DOHH2 (cell line): Measurements from ENCODE around the gene HDAC4.

Experiments
- H3F3A ChIP-seq: fragments of 200-600 bp; sonication (generic), shearing (Covaris generic); 2 replicates; pipeline ENCODE4 v1.6.0; 2016; ENCODE audit warnings: antibody characterized with exemption, mild to moderate bottlenecking; ENCODE audit not compliant: control insufficient read depth, insufficient read depth
- H3K27ac ChIP-seq: fragments of 200-600 bp; sonication (generic); 2 replicates; pipeline ENCODE4 v1.5.1; 2014; ENCODE audit warnings: low read depth, mild to moderate bottlenecking, low read length, moderate library complexity
- H3K27me3 ChIP-seq: fragments of 200-600 bp; sonication (generic); 2 replicates; pipeline ENCODE4 v1.6.1; 2014; ENCODE audit warnings: mild to moderate bottlenecking, low read length, mixed read lengths; ENCODE audit not compliant: control insufficient read depth
- H3K36me3 ChIP-seq: fragments of 200-600 bp; sonication (generic); 2 replicates; pipeline ENCODE4 v1.6.1; 2014; ENCODE audit warnings: mild to moderate bottlenecking, low read length, moderate library complexity, mixed read lengths; ENCODE audit not compliant: control insufficient read depth
- H3K4me1 ChIP-seq: fragments of 200-600 bp; sonication (generic); 2 replicates; pipeline ENCODE4 v1.6.1; 2014; ENCODE audit warnings: mild to moderate bottlenecking, low read length, mixed read lengths; ENCODE audit not compliant: control insufficient read depth
- H3K4me2 ChIP-seq: fragments of 200-600 bp; sonication (generic); 2 replicates; pipeline ENCODE4 v1.6.0; 2014; ENCODE audit warnings: mild to moderate bottlenecking, low read length, moderate library complexity
- H3K4me3 ChIP-seq: fragments of 200-600 bp; sonication (generic); 2 replicates; pipeline ENCODE4 v1.5.1; 2014; ENCODE audit warnings: mild to moderate bottlenecking, low read length, mixed read lengths
- H3K79me2 ChIP-seq: fragments of 200-600 bp; sonication (generic); 2 replicates; pipeline ENCODE4 v1.6.1; 2014; ENCODE audit warnings: mild to moderate bottlenecking, low read length, mixed read lengths; ENCODE audit not compliant: control insufficient read depth
- H3K9me2 ChIP-seq: fragments of 200-600 bp; sonication (generic); replicated peaks from 2 replicates; pipeline ENCODE4 v1.6.1; 2014; ENCODE audit warnings: mild to moderate bottlenecking, low read length, mixed read lengths; ENCODE audit not compliant: control insufficient read depth
- H3K9me3 ChIP-seq: fragments of 200-600 bp; sonication (generic); 2 replicates; pipeline ENCODE4 v1.6.1; 2014; ENCODE audit warnings: antibody characterized with exemption, low read length, mixed read lengths; ENCODE audit not compliant: control insufficient read depth, insufficient read depth
- H4K20me1 ChIP-seq: fragments of 200-600 bp; sonication (generic); 2 replicates; pipeline ENCODE4 v1.6.0; 2014; ENCODE audit warnings: low read depth, mild to moderate bottlenecking, antibody characterized with exemption, low read length, moderate library complexity; ENCODE audit not compliant: control insufficient read depth, insufficient read depth
- CTCF ChIP-seq: fragments of 200-600 bp; sonication (generic); IDR thresholded peaks from one replicate; pipeline ENCODE4 v1.5.1; 2014; ENCODE audit warnings: antibody characterized with exemption, mild to moderate bottlenecking, low read depth, low read length; ENCODE audit not compliant: poor library complexity, severe bottlenecking
- EZH2phosphoT487 ChIP-seq: fragments of 200-600 bp; sonication (generic); IDR thresholded peaks from 2 replicates; pipeline ENCODE4 v1.6.1; 2017; ENCODE audit warnings: borderline replicate concordance, mild to moderate bottlenecking, antibody characterized with exemption, low read length, moderate library complexity, mixed read lengths

The HDAC4 gene

GRCh38 chr2:239132156-239132709, 268.6 kb downstream of the HDAC4 start:
- Histone ChIP-seq H3K4me2 (no peak overlapping the region), H3K36me3 (no peaks in the 10 kb centered on the region), H3K9me3 (no peaks in the 10 kb centered on the region), H4K20me1 (no peaks in the 10 kb centered on the region), H3K27ac (no peak overlapping the region), H3K9me2 (no peaks in the 10 kb centered on the region), H3F3A (no peaks in the 10 kb centered on the region), H3K27me3 (no peaks in the 10 kb centered on the region), H3K4me3 (no peak overlapping the region), H3K4me1 (no peaks in the 10 kb centered on the region), H3K79me2 (no peaks in the 10 kb centered on the region)
- TF ChIP-seq CTCF, result no peak
- TF ChIP-seq EZH2phosphoT487, result no peak

- Histone ChIP-seq H4K20me1 (no peaks in the 10 kb centered on the region), H3K36me3 (no peaks in the 10 kb centered on the region), H3F3A (no peaks in the 10 kb centered on the region), H3K9me2 (no peaks in the 10 kb centered on the region), H3K4me2 (no peak overlapping the region), H3K9me3 (no peaks in the 10 kb centered on the region), H3K27ac (no peak overlapping the region), H3K4me3 (no peak overlapping the region), H3K27me3 (no peaks in the 10 kb centered on the region), H3K4me1 (no peaks in the 10 kb centered on the region), H3K79me2 (no peaks in the 10 kb centered on the region)
- TF ChIP-seq CTCF, result no peak
- no peak for TF ChIP-seq EZH2phosphoT487
These were observed 269.3 kb downstream of the HDAC4 start for GRCh38 chr2:239131521-239131920.

- TF ChIP-seq CTCF, result no peak
- Histone ChIP-seq H3K27ac (no peak overlapping the region), H3F3A (no peaks in the 10 kb centered on the region), H3K9me2 (no peaks in the 10 kb centered on the region), H3K79me2 (no peaks in the 10 kb centered on the region), H3K27me3 (no peaks in the 10 kb centered on the region), H3K9me3 (no peaks in the 10 kb centered on the region), H4K20me1 (no peaks in the 10 kb centered on the region), H3K4me2 (no peak overlapping the region), H3K4me3 (no peak overlapping the region), H3K36me3 (no peaks in the 10 kb centered on the region; the same call in 1 of the 2 replicates), H3K4me1 (no peaks in the 10 kb centered on the region)
These were observed 270.0 kb downstream of the HDAC4 start for GRCh38 chr2:239130786-239131325.
